GM19023 (cell line): ENCODE results near the gene CD2AP.

Experiments used
- ATAC-seq: cut with Tn5 transposase; IDR thresholded peaks from one replicate; pipeline ENCODE4 v1.9.1; 2021; ENCODE audit warnings: mild to moderate bottlenecking, moderate library complexity; ENCODE audit not compliant: unreplicated experiment

Gene CD2AP

GRCh38 chr6:47672816-47673215, 195.2 kb downstream of the CD2AP start:
- no peak for ATAC-seq

- ATAC-seq = no peak
Measured at GRCh38 chr6:47674673-47675072, 197.1 kb downstream of the CD2AP start.
